Measurements from ENCODE around the gene DPP10. TPM values are rescaled to one million over a fixed set of nuclear protein-coding genes. Genes with fewer than 3 reads are reported as not detected.
"Not testable (repeated sequence)": the region's sequence is repeated elsewhere in the genome, so short reads cannot be mapped to it uniquely, and the experiment has no call there.

Gene DPP10
- total RNA-seq, 1 donor from 2014 or later: 1.1 TPM

- no peak for FAIRE-seq
- no peaks in the 10 kb centered on the region for H3K4me1 ChIP-seq (ENCODE audit: insufficient read depth, low read length)
- no peak overlapping the region for H2AFZ ChIP-seq (ENCODE audit: low read depth, low read length)
- H3K9ac ChIP-seq (ENCODE audit: low read length): no peak overlapping the region
- H3K4me2 ChIP-seq (ENCODE audit: low read length): no peak overlapping the region
- DNase-seq (ENCODE audit: low read depth): no peak
- H3K9me3 ChIP-seq (ENCODE audit: insufficient read depth, low read depth, low read length): no peaks in the 10 kb centered on the region
- Mint-ChIP-seq H3K4me1 (ENCODE audit: low read depth, unreplicated experiment) (no peaks in the 10 kb centered on the region), H3K36me3 (ENCODE audit: low read depth, unreplicated experiment) (no peaks in the 10 kb centered on the region), H3K4me3 (ENCODE audit: unreplicated experiment) (no peak overlapping the region), H3K27ac (ENCODE audit: unreplicated experiment) (no peak overlapping the region), H3K9me3 (ENCODE audit: unreplicated experiment) (no peaks in the 10 kb centered on the region), H3K27me3 (ENCODE audit: low read depth, unreplicated experiment) (no peaks in the 10 kb centered on the region)
- no peaks in the 10 kb centered on the region for H3K36me3 ChIP-seq (ENCODE audit: insufficient read depth, low read length)
- no peaks in the 10 kb centered on the region for H3K79me2 ChIP-seq (ENCODE audit: insufficient read depth, low read length)
- H3K27ac ChIP-seq (ENCODE audit: low read depth, low read length): no peak overlapping the region
- H3K27me3 ChIP-seq (ENCODE audit: insufficient read depth, low read length): no peaks in the 10 kb centered on the region
- H3K4me3 ChIP-seq (ENCODE audit: insufficient read depth, low read depth, low read length): no peak overlapping the region
- TF ChIP-seq, protein P1, sequence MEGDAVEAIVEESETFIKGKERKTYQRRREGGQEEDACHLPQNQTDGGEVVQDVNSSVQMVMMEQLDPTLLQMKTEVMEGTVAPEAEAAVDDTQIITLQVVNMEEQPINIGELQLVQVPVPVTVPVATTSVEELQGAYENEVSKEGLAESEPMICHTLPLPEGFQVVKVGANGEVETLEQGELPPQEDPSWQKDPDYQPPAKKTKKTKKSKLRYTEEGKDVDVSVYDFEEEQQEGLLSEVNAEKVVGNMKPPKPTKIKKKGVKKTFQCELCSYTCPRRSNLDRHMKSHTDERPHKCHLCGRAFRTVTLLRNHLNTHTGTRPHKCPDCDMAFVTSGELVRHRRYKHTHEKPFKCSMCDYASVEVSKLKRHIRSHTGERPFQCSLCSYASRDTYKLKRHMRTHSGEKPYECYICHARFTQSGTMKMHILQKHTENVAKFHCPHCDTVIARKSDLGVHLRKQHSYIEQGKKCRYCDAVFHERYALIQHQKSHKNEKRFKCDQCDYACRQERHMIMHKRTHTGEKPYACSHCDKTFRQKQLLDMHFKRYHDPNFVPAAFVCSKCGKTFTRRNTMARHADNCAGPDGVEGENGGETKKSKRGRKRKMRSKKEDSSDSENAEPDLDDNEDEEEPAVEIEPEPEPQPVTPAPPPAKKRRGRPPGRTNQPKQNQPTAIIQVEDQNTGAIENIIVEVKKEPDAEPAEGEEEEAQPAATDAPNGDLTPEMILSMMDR (IDR thresholded peaks at IDR 0.05; ENCODE audit: insufficient read depth, low read depth, low read length): no peak
- TF ChIP-seq EZH2 (IDR thresholded peaks at IDR 0.05; ENCODE audit: insufficient read depth, low read length): no peak
- H4K20me1 ChIP-seq (ENCODE audit: insufficient read depth, low read length): no peaks in the 10 kb centered on the region
These were observed 517.9 kb downstream of the DPP10 start for GRCh38 chr2:114960389-114960788.

- no peak overlapping the region for H3K27ac Mint-ChIP-seq (ENCODE audit: unreplicated experiment)
- no peak overlapping the region for H3K9ac ChIP-seq (ENCODE audit: low read length)
- H3K4me1 ChIP-seq (ENCODE audit: insufficient read depth, low read length): no peaks in the 10 kb centered on the region
- H3K4me2 ChIP-seq (ENCODE audit: low read length): no peak overlapping the region
- H3K4me3 Mint-ChIP-seq (ENCODE audit: unreplicated experiment): no peak overlapping the region
- DNase-seq (ENCODE audit: low read depth) (no peak), FAIRE-seq (no peak)
- H3K9me3 ChIP-seq (ENCODE audit: insufficient read depth, low read depth, low read length): no peaks in the 10 kb centered on the region
- H2AFZ ChIP-seq (ENCODE audit: low read depth, low read length): no peak overlapping the region
- H3K4me1 Mint-ChIP-seq (ENCODE audit: low read depth, unreplicated experiment): no peaks in the 10 kb centered on the region
- no peaks in the 10 kb centered on the region for H4K20me1 ChIP-seq (ENCODE audit: insufficient read depth, low read length)
- H3K36me3 ChIP-seq (ENCODE audit: insufficient read depth, low read length): no peaks in the 10 kb centered on the region
- H3K4me3 ChIP-seq (ENCODE audit: insufficient read depth, low read depth, low read length): no peak overlapping the region
- no peaks in the 10 kb centered on the region for H3K79me2 ChIP-seq (ENCODE audit: insufficient read depth, low read length)
- H3K27me3 ChIP-seq (ENCODE audit: insufficient read depth, low read length): no peaks in the 10 kb centered on the region
- no peaks in the 10 kb centered on the region for H3K36me3 Mint-ChIP-seq (ENCODE audit: low read depth, unreplicated experiment)
- no peaks in the 10 kb centered on the region for H3K27me3 Mint-ChIP-seq (ENCODE audit: low read depth, unreplicated experiment)
- H3K27ac ChIP-seq (ENCODE audit: low read depth, low read length): no peak overlapping the region
- H3K9me3 Mint-ChIP-seq (ENCODE audit: unreplicated experiment): no peaks in the 10 kb centered on the region
- TF ChIP-seq EZH2 (IDR thresholded peaks at IDR 0.05; ENCODE audit: insufficient read depth, low read length): no peak
- TF ChIP-seq, protein P1 (IDR thresholded peaks at IDR 0.05; ENCODE audit: insufficient read depth, low read depth, low read length): no peak
These were observed 520.1 kb downstream of the DPP10 start for GRCh38 chr2:114962532-114962931.

DNA sequence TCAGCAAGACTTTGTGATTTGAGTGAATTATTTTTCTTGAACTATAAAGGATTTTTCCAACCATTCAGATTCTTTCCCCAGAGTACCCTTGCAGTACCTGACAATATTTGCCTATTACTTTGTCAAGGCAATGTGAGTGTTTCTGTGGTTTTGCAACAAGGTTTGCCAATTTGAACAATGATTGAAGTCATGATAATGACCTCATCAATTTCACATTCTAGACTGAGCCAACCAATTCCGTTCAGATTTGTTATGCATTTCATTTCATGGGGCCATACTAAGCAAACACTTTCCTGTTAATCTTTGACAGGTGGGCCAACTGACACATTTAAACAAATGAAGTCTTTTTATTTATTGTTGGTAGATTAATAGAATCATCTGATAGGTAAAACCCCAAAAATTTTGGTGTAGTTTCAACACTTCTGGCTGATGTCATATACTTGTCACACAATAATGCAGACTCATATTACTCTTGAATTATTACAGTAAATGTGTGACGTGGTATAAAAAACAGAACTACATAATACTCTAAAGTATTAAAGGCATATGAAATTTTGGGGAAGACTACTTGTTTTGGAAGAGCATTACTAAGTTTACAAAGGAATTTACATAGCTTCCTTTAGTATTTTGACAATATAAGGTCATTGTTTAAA lies 526.4 kb downstream of the DPP10 start:
- DNase-seq (ENCODE audit: low read depth) (no peak), FAIRE-seq (no peak)
- H2AFZ ChIP-seq (ENCODE audit: low read depth, low read length): no peak overlapping the region
- TF ChIP-seq, protein P1 (IDR thresholded peaks at IDR 0.05; ENCODE audit: insufficient read depth, low read depth, low read length): no peak
- no peak for TF ChIP-seq EZH2 (IDR thresholded peaks at IDR 0.05; ENCODE audit: insufficient read depth, low read length)
- H3K27me3 ChIP-seq (ENCODE audit: insufficient read depth, low read length): no peaks in the 10 kb centered on the region
- no peak overlapping the region for H3K27ac ChIP-seq (ENCODE audit: low read depth, low read length)
- H4K20me1 ChIP-seq (ENCODE audit: insufficient read depth, low read length): no peaks in the 10 kb centered on the region
- Mint-ChIP-seq H3K9me3 (ENCODE audit: unreplicated experiment) (no peaks in the 10 kb centered on the region), H3K4me1 (ENCODE audit: low read depth, unreplicated experiment) (no peaks in the 10 kb centered on the region), H3K36me3 (ENCODE audit: low read depth, unreplicated experiment) (no peaks in the 10 kb centered on the region), H3K27me3 (ENCODE audit: low read depth, unreplicated experiment) (no peaks in the 10 kb centered on the region), H3K4me3 (ENCODE audit: unreplicated experiment) (no peak overlapping the region), H3K27ac (ENCODE audit: unreplicated experiment) (no peak overlapping the region)
- no peaks in the 10 kb centered on the region for H3K4me1 ChIP-seq (ENCODE audit: insufficient read depth, low read length)
- no peaks in the 10 kb centered on the region for H3K36me3 ChIP-seq (ENCODE audit: insufficient read depth, low read length)
- no peak overlapping the region for H3K4me3 ChIP-seq (ENCODE audit: insufficient read depth, low read depth, low read length)
- H3K79me2 ChIP-seq (ENCODE audit: insufficient read depth, low read length): no peaks in the 10 kb centered on the region
- H3K4me2 ChIP-seq (ENCODE audit: low read length): no peak overlapping the region
- no peaks in the 10 kb centered on the region for H3K9me3 ChIP-seq (ENCODE audit: insufficient read depth, low read depth, low read length)
- H3K9ac ChIP-seq (ENCODE audit: low read length): no peak overlapping the region

GRCh38 chr2:115004321-115004720 lies 561.9 kb downstream of the DPP10 start:
- H3K36me3 ChIP-seq (ENCODE audit: insufficient read depth, low read length); H2AFZ ChIP-seq (ENCODE audit: low read depth, low read length); H3K4me1 ChIP-seq (ENCODE audit: insufficient read depth, low read length); H3K4me1 Mint-ChIP-seq (ENCODE audit: low read depth, unreplicated experiment); DNase-seq (ENCODE audit: low read depth); H3K27me3 Mint-ChIP-seq (ENCODE audit: low read depth, unreplicated experiment); H4K20me1 ChIP-seq (ENCODE audit: insufficient read depth, low read length); H3K9me3 Mint-ChIP-seq (ENCODE audit: unreplicated experiment); H3K4me3 ChIP-seq (ENCODE audit: insufficient read depth, low read depth, low read length); H3K4me3 Mint-ChIP-seq (ENCODE audit: unreplicated experiment); H3K79me2 ChIP-seq (ENCODE audit: insufficient read depth, low read length); H3K27ac Mint-ChIP-seq (ENCODE audit: unreplicated experiment); H3K36me3 Mint-ChIP-seq (ENCODE audit: low read depth, unreplicated experiment); H3K9ac ChIP-seq (ENCODE audit: low read length); H3K9me3 ChIP-seq (ENCODE audit: insufficient read depth, low read depth, low read length); H3K4me2 ChIP-seq (ENCODE audit: low read length); H3K27me3 ChIP-seq (ENCODE audit: insufficient read depth, low read length); FAIRE-seq; H3K27ac ChIP-seq (ENCODE audit: low read depth, low read length): not testable (repeated sequence)
